Esophagus mucosa (tissue), 1 donor: Measurements from ENCODE around the gene NPHP4. TPM values are rescaled to one million over a fixed set of nuclear protein-coding genes. Genes with fewer than 3 reads are reported as not detected.

Experiments used
- ATAC-seq: fragments of 200-7000 bp; cut with Tn5 transposase; one replicate; pipeline ENCODE4 v1.9.1; 2020
- total RNA-seq: library from RNA; stranded (reverse); gene quantifications from one replicate; pipeline ENCODE4 v1.2.4, GENCODE V29; 2023
- donor health status: DM: yes; HTN: yes; CAD: no.

The NPHP4 gene
- total RNA-seq, 1 donor from 2014 or later, result 4.7 TPM

- no peak for ATAC-seq
These were observed 145.1 kb downstream of the NPHP4 start for GRCh38 chr1:5847013-5847659.

- no peak for ATAC-seq
These were observed 146.8 kb downstream of the NPHP4 start for GRCh38 chr1:5845376-5845775.

GRCh38 chr1:5844442-5844841 is 147.8 kb downstream of the NPHP4 start:
- no peak for ATAC-seq

GRCh38 chr1:5843521-5844096 is 148.6 kb downstream of the NPHP4 start:
- ATAC-seq, result no peak

- no peak for ATAC-seq
These were observed 149.5 kb downstream of the NPHP4 start for GRCh38 chr1:5842679-5843078.

GRCh38 chr1:5840551-5841001 is 151.6 kb downstream of the NPHP4 start:
- no peak for ATAC-seq

GRCh38 chr1:5839881-5840550 is 152.2 kb downstream of the NPHP4 start:
- no peak for ATAC-seq

- no peak for ATAC-seq
These were observed 152.9 kb downstream of the NPHP4 start for GRCh38 chr1:5839161-5839880.

- ATAC-seq, result no peak
These were observed 154.1 kb downstream of the NPHP4 start for GRCh38 chr1:5837976-5838653.

GRCh38 chr1:5836776-5837440 is 155.3 kb downstream of the NPHP4 start:
- ATAC-seq, result no peak

GRCh38 chr1:5835179-5835562 is 157.1 kb downstream of the NPHP4 start:
- no peak for ATAC-seq

GRCh38 chr1:5834477-5835178 is 157.6 kb downstream of the NPHP4 start:
- ATAC-seq, result no peak

GRCh38 chr1:5833911-5834310 is 158.3 kb downstream of the NPHP4 start:
- no peak for ATAC-seq

- no peak for ATAC-seq
These were observed 159.0 kb downstream of the NPHP4 start for GRCh38 chr1:5832916-5833895.

GRCh38 chr1:5831600-5832335 is 160.5 kb downstream of the NPHP4 start:
- no peak for ATAC-seq

- no peak for ATAC-seq
These were observed 161.2 kb downstream of the NPHP4 start for GRCh38 chr1:5830771-5831599.

- no peak for ATAC-seq
These were observed 162.8 kb downstream of the NPHP4 start for GRCh38 chr1:5829414-5829813.

GRCh38 chr1:5828308-5828935 is 163.8 kb downstream of the NPHP4 start:
- ATAC-seq, result no peak
